ENCODE measurements around the gene RBM12. TPM values are rescaled to one million over a fixed set of nuclear protein-coding genes. Genes with fewer than 3 reads are reported as not detected.

RBM12 gene
- total RNA-seq, 1 donor from 2014 or later: 139 TPM

GRCh38 chr20:35665949-35666288, 1.2 kb upstream of the RBM12 start:
- ChIA-PET POLR2A (interaction anchor here (0.7 to 4.7 kb wide), 7 partner anchors 10 to 1558 kb away, joined by 4 to 95 read pairs (median 6); partner anchors contain the start of genes CEP250, GDF5, NFS1 and RBM39), CTCF (interaction anchor here (0.9 kb wide), 1 partner anchor 166 kb away, joined by 3 read pairs; no protein-coding TSS in a partner anchor)
- Mint-ChIP-seq H3K36me3 (ENCODE audit: low read depth) (peaks cover 47% of the 10 kb centered on the region), H3K27me3 (no peaks in the 10 kb centered on the region), H3K9me3 (no peaks in the 10 kb centered on the region), H3K27ac (no peak overlapping the region), H3K4me3 (peak overlapping the region; percentile 24), H3K4me1 (peaks cover 36% of the 10 kb centered on the region)
- TF ChIP-seq CTCF (IDR thresholded peaks at IDR 0.05): no peak
- DNase-seq (no peak), ATAC-seq (ENCODE audit: low read depth) (no peak)
- intact Hi-C loops (cut with micrococcal nuclease): loop anchor here (2.0 kb wide), 2 partner anchors 107 to 289 kb away; partner anchors contain the start of genes PHF20 and SCAND1

GRCh38 chr20:35663516-35664465, 909 bp downstream of the RBM12 start:
- Mint-ChIP-seq H3K27ac (peak overlapping the region; percentile 99), H3K36me3 (ENCODE audit: low read depth) (peaks cover 30% of the 10 kb centered on the region), H3K4me1 (peaks cover 56% of the 10 kb centered on the region), H3K4me3 (peak overlapping the region; percentile 94), H3K9me3 (no peaks in the 10 kb centered on the region), H3K27me3 (no peaks in the 10 kb centered on the region)
- ATAC-seq (ENCODE audit: low read depth) (peak; percentile 48), DNase-seq (peak; percentile 51)
- ChIA-PET CTCF (interaction anchor here (1.2 to 1.4 kb wide), 3 partner anchors 45 to 200 kb away, joined by 3 to 7 read pairs (median 4); no protein-coding TSS in a partner anchor), POLR2A (interaction anchor here (0.6 to 4.7 kb wide), 30 partner anchors 8 to 1342 kb away, joined by 3 to 95 read pairs (median 5); partner anchors contain the start of genes EIF6, ERGIC3, MMP24OS and NFS1)
- intact Hi-C loops (cut with micrococcal nuclease): loop anchor here (1.0 to 5.0 kb wide), 7 partner anchors 36 to 291 kb away; partner anchors contain the start of genes NFS1, PHF20, RBM39 and ROMO1
- TF ChIP-seq CTCF (IDR thresholded peaks at IDR 0.05): no peak

GRCh38 chr20:35662551-35662950, 2.1 kb downstream of the RBM12 start:
- Mint-ChIP-seq H3K9me3 (no peaks in the 10 kb centered on the region), H3K4me1 (peaks cover 65% of the 10 kb centered on the region), H3K27me3 (no peaks in the 10 kb centered on the region), H3K4me3 (peak overlapping the region; percentile 94), H3K27ac (peak overlapping the region; percentile 2), H3K36me3 (ENCODE audit: low read depth) (peaks cover 22% of the 10 kb centered on the region)
- no peak for ATAC-seq (ENCODE audit: low read depth)
- POLR2A ChIA-PET: interaction anchor here (1.3 to 4.7 kb wide), 5 partner anchors 43 to 291 kb away, joined by 3 to 95 read pairs (median 28); partner anchors contain the start of genes RBM39, SCAND1 and SPAG4
- CTCF ChIA-PET: interaction anchor here (1.3 kb wide), 1 partner anchor 199 kb away, joined by 4 read pairs; no protein-coding TSS in a partner anchor
- intact Hi-C loops (cut with micrococcal nuclease): loop anchor here (5.0 kb wide), 1 partner anchor 60 kb away; no protein-coding TSS in a partner anchor
- no peak for DNase-seq
- TF ChIP-seq CTCF (IDR thresholded peaks at IDR 0.05): no peak

GRCh38 chr20:35661908-35662307, 2.8 kb downstream of the RBM12 start:
- intact Hi-C loops (cut with micrococcal nuclease): loop anchor here (5.0 kb wide), 1 partner anchor 60 kb away; no protein-coding TSS in a partner anchor
- peak overlapping the region; percentile 94 for H3K4me3 Mint-ChIP-seq

More at GRCh38 chr20:35661908-35662307, 2.8 kb downstream of the RBM12 start:
- peaks cover 28% of the 10 kb centered on the region for H3K36me3 Mint-ChIP-seq (ENCODE audit: low read depth)
- H3K9me3 Mint-ChIP-seq: no peaks in the 10 kb centered on the region
- peaks cover 72% of the 10 kb centered on the region for H3K4me1 Mint-ChIP-seq
- ChIA-PET CTCF (no interaction called here), POLR2A (interaction anchor here (0.5 to 1.7 kb wide), 2 partner anchors 15 to 46 kb away, joined by 3 to 7 read pairs; partner anchors contain the start of gene SPAG4)
- no peak for TF ChIP-seq CTCF (IDR thresholded peaks at IDR 0.05)
- DNase-seq: no peak
- ATAC-seq (ENCODE audit: low read depth): no peak
- peak overlapping the region; percentile 38 for H3K27ac Mint-ChIP-seq
- H3K27me3 Mint-ChIP-seq: no peaks in the 10 kb centered on the region

Data from activated B cell treated with CpG ODN at 0.5 μM for 24 hours (primary cell).